ENCODE measurements around the gene TMEM92.

Gene TMEM92

GRCh38 chr17:50281739-50282401 lies 7.6 kb downstream of the TMEM92 start:
- TF ChIP-seq, protein P1, sequence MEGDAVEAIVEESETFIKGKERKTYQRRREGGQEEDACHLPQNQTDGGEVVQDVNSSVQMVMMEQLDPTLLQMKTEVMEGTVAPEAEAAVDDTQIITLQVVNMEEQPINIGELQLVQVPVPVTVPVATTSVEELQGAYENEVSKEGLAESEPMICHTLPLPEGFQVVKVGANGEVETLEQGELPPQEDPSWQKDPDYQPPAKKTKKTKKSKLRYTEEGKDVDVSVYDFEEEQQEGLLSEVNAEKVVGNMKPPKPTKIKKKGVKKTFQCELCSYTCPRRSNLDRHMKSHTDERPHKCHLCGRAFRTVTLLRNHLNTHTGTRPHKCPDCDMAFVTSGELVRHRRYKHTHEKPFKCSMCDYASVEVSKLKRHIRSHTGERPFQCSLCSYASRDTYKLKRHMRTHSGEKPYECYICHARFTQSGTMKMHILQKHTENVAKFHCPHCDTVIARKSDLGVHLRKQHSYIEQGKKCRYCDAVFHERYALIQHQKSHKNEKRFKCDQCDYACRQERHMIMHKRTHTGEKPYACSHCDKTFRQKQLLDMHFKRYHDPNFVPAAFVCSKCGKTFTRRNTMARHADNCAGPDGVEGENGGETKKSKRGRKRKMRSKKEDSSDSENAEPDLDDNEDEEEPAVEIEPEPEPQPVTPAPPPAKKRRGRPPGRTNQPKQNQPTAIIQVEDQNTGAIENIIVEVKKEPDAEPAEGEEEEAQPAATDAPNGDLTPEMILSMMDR (IDR thresholded peaks at IDR 0.05) = no peak

DNA sequence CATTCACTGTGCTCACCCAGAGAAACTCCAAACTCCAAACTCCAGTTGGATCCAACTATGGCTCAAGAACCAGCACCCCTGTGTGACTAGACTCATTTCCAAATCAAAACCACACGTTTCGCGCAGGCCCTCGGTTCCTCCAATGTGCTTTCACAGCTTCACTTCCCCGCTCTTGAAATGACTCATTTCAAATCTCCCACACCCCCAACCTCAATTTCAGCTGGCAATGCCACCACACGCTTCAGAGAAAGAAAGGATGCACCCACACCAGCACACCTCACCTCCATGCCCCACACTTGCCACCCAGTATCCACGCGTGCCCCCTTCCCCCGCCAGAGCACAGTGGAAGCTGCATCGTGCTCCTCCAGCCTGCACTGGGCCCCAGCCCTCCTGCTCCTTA lies 9.0 kb downstream of the TMEM92 start:
- TF ChIP-seq, protein P1 (IDR thresholded peaks at IDR 0.05) = no peak

- TF ChIP-seq, protein P1 (IDR thresholded peaks at IDR 0.05) = no peak
Measured at GRCh38 chr17:50283714-50284113, 9.4 kb downstream of the TMEM92 start.

DNA sequence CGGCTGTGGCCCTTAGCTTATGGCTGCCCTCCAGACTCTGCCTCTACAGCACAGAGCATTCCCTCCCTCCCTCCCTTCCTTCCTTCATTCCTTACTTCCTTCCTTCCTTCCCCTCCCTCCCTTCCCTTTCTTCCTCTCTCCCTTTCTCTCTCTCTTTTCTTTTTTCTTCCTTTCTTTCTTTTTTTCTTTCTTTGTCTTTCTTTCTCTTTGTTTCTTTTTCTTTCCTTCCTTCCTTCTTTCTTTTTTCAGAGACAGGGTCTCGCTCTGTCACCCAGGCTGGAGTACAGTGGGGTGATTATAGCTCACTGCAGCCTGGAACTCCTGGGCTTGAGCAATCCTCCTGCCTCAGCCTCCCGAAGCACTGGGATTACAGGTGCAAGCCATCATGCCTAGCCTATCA lies 11.7 kb downstream of the TMEM92 start:
- TF ChIP-seq, protein P1 (IDR thresholded peaks at IDR 0.05) = no peak

GRCh38 chr17:50288306-50288705 lies 14.0 kb downstream of the TMEM92 start:
- TF ChIP-seq, protein P1 (IDR thresholded peaks at IDR 0.05) = no peak

DNA sequence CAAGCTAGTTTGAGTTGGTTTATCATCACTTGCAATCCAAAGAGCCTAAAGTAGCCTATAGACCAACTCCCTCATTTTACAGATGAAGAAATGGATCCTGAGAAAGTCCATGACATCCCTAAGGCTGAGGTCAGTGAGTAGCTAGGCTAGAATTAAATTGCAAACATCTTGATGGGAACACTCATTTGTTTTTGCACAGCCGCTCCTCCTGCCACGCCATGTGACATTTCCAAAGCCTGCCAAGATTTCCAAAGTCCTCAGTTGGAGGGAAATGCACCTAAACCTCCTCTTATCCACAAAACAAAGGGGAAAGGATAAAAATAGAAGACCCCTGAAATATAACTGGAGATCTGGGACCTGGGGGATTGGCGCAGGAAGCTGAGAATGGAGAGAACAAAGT lies 15.0 kb downstream of the TMEM92 start:
- TF ChIP-seq, protein P1 (IDR thresholded peaks at IDR 0.05) = no peak

- TF ChIP-seq, protein P1 (IDR thresholded peaks at IDR 0.05) = no peak
Measured at GRCh38 chr17:50289991-50290702, 15.9 kb downstream of the TMEM92 start.

All from LNCAP (cell line).